Loucy (cell line): ENCODE results near the gene RANBP3.

Source experiments
- H2AFZ ChIP-seq: fragments of 200-600 bp; sonication (generic); 2 replicates; pipeline ENCODE4 v1.6.0; 2016; ENCODE audit warnings: antibody characterized with exemption, mild to moderate bottlenecking, low read length, moderate library complexity
- H3F3A ChIP-seq: fragments of 200-600 bp; 2 replicates; pipeline ENCODE4 v1.6.0; 2016; ENCODE audit warnings: antibody characterized with exemption, low read depth, mild to moderate bottlenecking
- H3K27me3 ChIP-seq: fragments of 200-600 bp; sonication (generic); 2 replicates; pipeline ENCODE4 v1.6.1; 2014; ENCODE audit warnings: low read length, mild to moderate bottlenecking; ENCODE audit not compliant: insufficient read depth, poor library complexity, severe bottlenecking
- H3K36me3 ChIP-seq: fragments of 200-600 bp; sonication (generic); 2 replicates; pipeline ENCODE4 v1.6.1; 2016; ENCODE audit warnings: low read length; ENCODE audit not compliant: insufficient read depth
- H3K4me1 ChIP-seq: fragments of 200-600 bp; sonication (generic); 2 replicates; pipeline ENCODE4 v1.5.1; 2014; ENCODE audit warnings: low read length, mild to moderate bottlenecking; ENCODE audit not compliant: insufficient read depth, poor library complexity, severe bottlenecking
- H3K4me2 ChIP-seq: fragments of 200-600 bp; sonication (generic); 2 replicates; pipeline ENCODE4 v1.6.0; 2014; ENCODE audit warnings: antibody characterized with exemption, low read length, low read depth, mild to moderate bottlenecking; ENCODE audit not compliant: poor library complexity, severe bottlenecking
- H3K4me3 ChIP-seq: fragments of 200-600 bp; sonication (generic); 2 replicates; pipeline ENCODE4 v1.5.1; 2014; ENCODE audit warnings: low read length, mild to moderate bottlenecking, mixed read lengths; ENCODE audit not compliant: poor library complexity, severe bottlenecking
- H3K79me2 ChIP-seq: fragments of 200-600 bp; sonication (generic); 2 replicates; pipeline ENCODE4 v1.6.1; 2014; ENCODE audit warnings: low read length; ENCODE audit not compliant: insufficient read depth
- H3K9ac ChIP-seq: fragments of 200-600 bp; sonication (generic); 2 replicates; pipeline ENCODE4 v1.6.0; 2014; ENCODE audit warnings: mild to moderate bottlenecking, low read depth, low read length, moderate library complexity; ENCODE audit not compliant: poor library complexity, severe bottlenecking
- H3K9me2 ChIP-seq: fragments of 200-600 bp; sonication (generic); replicated peaks from 2 replicates; pipeline ENCODE4 v1.6.1; 2016; ENCODE audit warnings: low read depth, low read length, mixed read lengths
- H3K9me3 ChIP-seq: fragments of 200-600 bp; sonication (generic); 2 replicates; pipeline ENCODE4 v1.6.1; 2014; ENCODE audit warnings: mild to moderate bottlenecking, antibody characterized with exemption, low read length, low read depth; ENCODE audit not compliant: insufficient read depth
- H4K20me1 ChIP-seq: fragments of 200-600 bp; sonication (generic); 2 replicates; pipeline ENCODE4 v1.6.0; 2014; ENCODE audit warnings: antibody characterized with exemption, low read length, mild to moderate bottlenecking; ENCODE audit not compliant: insufficient read depth, poor library complexity, severe bottlenecking
- EZH2phosphoT487 ChIP-seq: fragments of 200-600 bp; IDR thresholded peaks from 2 replicates; pipeline ENCODE4 v1.6.1; 2018; ENCODE audit warnings: antibody characterized with exemption, mild to moderate bottlenecking, moderate library complexity, borderline replicate concordance
- TF ChIP-seq, protein P1 (sequence below): fragments of 200-600 bp; sonication (generic); conservative IDR thresholded peaks from 2 replicates; pipeline ENCODE4 v1.5.1; 2014; ENCODE audit warnings: mild to moderate bottlenecking, antibody characterized with exemption, low read length

Gene RANBP3

DNA sequence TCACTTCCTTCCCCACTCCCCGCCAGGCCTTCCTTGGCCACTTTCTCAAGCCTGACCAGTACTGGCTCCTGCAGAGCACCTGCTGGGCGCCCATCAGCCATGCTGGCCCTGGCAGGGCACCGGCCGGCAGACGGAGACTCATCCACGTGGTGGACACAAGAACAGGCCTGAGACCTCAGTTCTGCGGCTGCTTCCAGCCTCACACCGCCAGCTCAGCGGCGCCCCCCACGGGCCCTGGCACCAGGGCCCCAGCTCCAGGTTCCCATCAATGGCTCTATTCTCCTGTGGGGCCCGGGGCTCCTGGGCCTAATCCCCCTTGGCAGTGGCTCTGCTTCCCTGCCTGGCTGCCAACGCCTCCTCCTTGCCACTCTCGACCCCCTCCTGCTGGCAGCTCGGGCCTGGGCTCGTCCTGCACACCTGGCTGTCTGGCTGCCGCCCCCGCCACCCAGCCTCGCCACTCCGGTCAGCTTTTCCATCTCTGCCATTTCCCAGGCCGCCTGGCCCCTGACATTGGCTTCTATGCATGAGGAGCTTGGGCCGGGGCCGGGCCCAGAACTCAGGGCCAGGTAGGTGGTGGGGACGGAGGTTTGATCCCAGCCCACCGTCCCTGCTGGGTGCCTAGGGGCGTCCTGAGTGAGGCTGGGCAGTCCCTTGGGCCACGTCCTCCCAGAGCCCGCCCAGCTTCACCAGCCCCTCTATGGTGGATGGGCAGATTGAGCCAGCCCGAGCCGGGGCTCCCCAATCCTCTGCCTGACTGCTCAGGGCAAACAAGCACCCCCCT, 80.6 kb downstream of the RANBP3 start:
- Histone ChIP-seq H3K4me2 (no peak overlapping the region), H3K36me3 (peaks cover 18% of the 10 kb centered on the region; the same call in 1 of the 2 replicates), H3K9ac (no peak overlapping the region), H3K9me3 (no peaks in the 10 kb centered on the region), H3K9me2 (no peaks in the 10 kb centered on the region), H4K20me1 (peaks cover 19% of the 10 kb centered on the region), H3K4me1 (peaks cover 11% of the 10 kb centered on the region), H3K27me3 (no peaks in the 10 kb centered on the region), H3F3A (no peaks in the 10 kb centered on the region), H2AFZ (no peak overlapping the region), H3K79me2 (peaks cover 43% of the 10 kb centered on the region), H3K4me3 (no peak overlapping the region)
- TF ChIP-seq, protein P1, sequence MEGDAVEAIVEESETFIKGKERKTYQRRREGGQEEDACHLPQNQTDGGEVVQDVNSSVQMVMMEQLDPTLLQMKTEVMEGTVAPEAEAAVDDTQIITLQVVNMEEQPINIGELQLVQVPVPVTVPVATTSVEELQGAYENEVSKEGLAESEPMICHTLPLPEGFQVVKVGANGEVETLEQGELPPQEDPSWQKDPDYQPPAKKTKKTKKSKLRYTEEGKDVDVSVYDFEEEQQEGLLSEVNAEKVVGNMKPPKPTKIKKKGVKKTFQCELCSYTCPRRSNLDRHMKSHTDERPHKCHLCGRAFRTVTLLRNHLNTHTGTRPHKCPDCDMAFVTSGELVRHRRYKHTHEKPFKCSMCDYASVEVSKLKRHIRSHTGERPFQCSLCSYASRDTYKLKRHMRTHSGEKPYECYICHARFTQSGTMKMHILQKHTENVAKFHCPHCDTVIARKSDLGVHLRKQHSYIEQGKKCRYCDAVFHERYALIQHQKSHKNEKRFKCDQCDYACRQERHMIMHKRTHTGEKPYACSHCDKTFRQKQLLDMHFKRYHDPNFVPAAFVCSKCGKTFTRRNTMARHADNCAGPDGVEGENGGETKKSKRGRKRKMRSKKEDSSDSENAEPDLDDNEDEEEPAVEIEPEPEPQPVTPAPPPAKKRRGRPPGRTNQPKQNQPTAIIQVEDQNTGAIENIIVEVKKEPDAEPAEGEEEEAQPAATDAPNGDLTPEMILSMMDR, result peak; percentile 32
- TF ChIP-seq EZH2phosphoT487, result no peak

DNA sequence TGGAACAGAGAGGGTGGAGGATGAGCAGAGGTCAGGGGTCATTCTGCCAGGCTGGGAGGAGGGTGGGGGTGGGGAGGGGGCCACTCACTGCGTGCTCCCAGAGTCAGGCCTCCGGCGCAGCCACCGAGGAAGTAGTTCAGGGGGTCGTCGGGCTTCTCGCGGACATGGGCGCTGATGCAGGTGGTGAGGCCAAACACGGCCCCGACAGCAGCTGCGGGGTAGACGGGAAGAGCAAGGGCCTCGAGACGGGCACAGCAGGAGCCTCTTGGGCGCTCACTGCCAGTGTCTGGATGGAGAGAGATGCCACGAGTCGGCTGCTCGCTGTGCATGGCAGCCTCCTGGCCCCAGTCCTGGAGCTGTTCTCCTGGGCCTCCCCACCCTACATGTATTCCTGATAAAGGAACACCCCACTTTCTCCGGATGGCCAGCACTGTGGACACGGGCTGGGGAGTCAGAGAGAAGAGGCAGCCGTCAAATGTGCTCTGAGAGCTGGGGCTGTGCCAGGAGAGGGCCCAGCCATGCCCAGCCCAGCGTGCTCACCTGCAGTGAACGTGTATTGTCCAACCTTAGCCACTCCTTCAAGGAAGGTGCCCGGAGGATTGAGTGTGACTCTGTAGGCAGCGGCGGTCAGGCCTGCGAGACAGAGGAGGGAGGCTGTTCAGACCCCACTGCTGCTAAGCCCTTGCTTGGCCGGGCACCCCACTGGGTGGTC, 81.4 kb downstream of the RANBP3 start:
- Histone ChIP-seq H3K4me3 (no peak overlapping the region), H3K27me3 (no peaks in the 10 kb centered on the region), H3K4me1 (peaks cover 8% of the 10 kb centered on the region), H3F3A (no peaks in the 10 kb centered on the region), H3K9me3 (no peaks in the 10 kb centered on the region), H4K20me1 (peaks cover 14% of the 10 kb centered on the region), H3K36me3 (peaks cover 18% of the 10 kb centered on the region; the same call in 1 of the 2 replicates), H3K4me2 (no peak overlapping the region), H2AFZ (no peak overlapping the region), H3K9me2 (no peaks in the 10 kb centered on the region), H3K9ac (no peak overlapping the region), H3K79me2 (peaks cover 36% of the 10 kb centered on the region)
- no peak for TF ChIP-seq EZH2phosphoT487
- TF ChIP-seq, protein P1, result no peak

DNA sequence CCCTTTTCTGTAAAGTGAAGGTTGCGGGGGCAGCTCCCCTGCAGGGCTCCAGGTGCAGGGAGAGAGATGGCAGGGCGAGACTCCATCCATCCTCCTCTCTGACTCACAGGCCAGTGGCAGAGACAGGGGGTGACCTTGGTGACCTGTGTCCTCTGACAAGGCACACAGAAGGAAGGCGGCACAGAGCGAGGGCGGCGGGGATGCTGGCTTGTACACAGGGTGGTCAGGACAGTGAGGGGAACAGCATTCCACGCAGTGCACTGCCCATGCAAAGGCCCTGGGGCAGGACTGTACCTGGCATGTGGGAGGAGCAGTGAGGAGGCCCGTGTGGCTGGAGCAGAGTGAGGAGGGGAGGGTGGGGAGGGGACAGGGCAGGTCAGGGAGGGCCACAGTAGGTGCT, 82.0 kb downstream of the RANBP3 start:
- no peak overlapping the region for H3K9ac ChIP-seq
- no peaks in the 10 kb centered on the region for H3K9me2 ChIP-seq
- no peaks in the 10 kb centered on the region for H3K27me3 ChIP-seq
- H3K4me1 ChIP-seq, result peaks cover 2% of the 10 kb centered on the region
- peaks cover 18% of the 10 kb centered on the region; the same call in 1 of the 2 replicates for H3K36me3 ChIP-seq
- H3F3A ChIP-seq, result no peaks in the 10 kb centered on the region
- H3K9me3 ChIP-seq, result no peaks in the 10 kb centered on the region
- no peak overlapping the region for H3K4me2 ChIP-seq
- H3K4me3 ChIP-seq, result no peak overlapping the region
- H3K79me2 ChIP-seq, result peaks cover 30% of the 10 kb centered on the region
- H4K20me1 ChIP-seq, result peaks cover 9% of the 10 kb centered on the region
- no peak overlapping the region for H2AFZ ChIP-seq
- TF ChIP-seq, protein P1, result no peak
